Right lobe of liver (tissue), 4 donors: ENCODE results near the gene PLS1.

Experiments used
- CTCF ChIP-seq, 4 donors: fragments of 200-600 bp in 3 of 4; fragments of 450-650 bp in 1 of 4; IDR thresholded peaks; one replicate each; pipeline versions ENCODE4 v1.5.1 to v1.8.0; 2016 to 2022; ENCODE audit warnings: antibody characterized with exemption in 4 of 4, mild to moderate bottlenecking in 2 of 4
- POLR2A ChIP-seq: fragments of 450-650 bp; IDR thresholded peaks from one replicate; pipeline ENCODE4 v1.6.1; 2017; ENCODE audit warnings: antibody characterized with exemption, mild to moderate bottlenecking
- donor health status: DM: no; HTN: no; CAD: no.
- donor health status: DM: no; HTN: no; CAD: no.
- donor health status: DM: no; HTN: yes; CAD: no.

GRCh38 chr3:142738396-142738795 lies 142.2 kb downstream of the PLS1 start:
- TF ChIP-seq CTCF (IDR thresholded peaks at IDR 0.05) (no peak), POLR2A (no peak)
